Testis (tissue), 3 donors: ENCODE data around the gene HOMER2. TPM values are rescaled to one million over a fixed set of nuclear protein-coding genes. Genes with fewer than 3 reads are reported as not detected.

Experiments
- DNase-seq: peaks from one replicate; pipeline ENCODE4 v3.0.0-alpha.2; 2019
- H3K27ac ChIP-seq, 2 donors: fragments of 200-600 bp; sonication (generic); one replicate each; pipeline ENCODE4 v1.5.1; 2019
- H3K27me3 ChIP-seq: fragments of 200-600 bp; sonication (generic); one replicate; pipeline ENCODE4 v1.5.1; 2019
- H3K36me3 ChIP-seq: fragments of 200-600 bp; sonication (generic); one replicate; pipeline ENCODE4 v1.5.1; 2017; ENCODE audit warnings: low read depth; ENCODE audit errors: missing control alignments
- H3K4me1 ChIP-seq: fragments of 200-600 bp; sonication (generic); one replicate; pipeline ENCODE4 v1.5.1; 2019
- H3K4me3 ChIP-seq, 2 donors: fragments of 200-600 bp; sonication (generic); one replicate each; pipeline ENCODE4 v1.5.1; 2017 to 2019
- H3K9me3 ChIP-seq: fragments of 200-600 bp; sonication (generic); one replicate; pipeline ENCODE4 v1.5.1; 2017
- CTCF ChIP-seq, 3 experiments: fragments of 450-650 bp in 2 of 3; fragments of 200-600 bp in 1 of 3; sonication (generic) in 1 of 3; IDR thresholded peaks; one replicate each; pipeline ENCODE4 v1.5.1; 2016 to 2019; ENCODE audit warnings: antibody characterized with exemption in 3 of 3, mild to moderate bottlenecking in 2 of 3, moderate library complexity in 1 of 3
- POLR2A ChIP-seq: fragments of 450-650 bp; IDR thresholded peaks from one replicate; pipeline ENCODE4 v1.6.1; 2017; ENCODE audit warnings: antibody characterized with exemption, mild to moderate bottlenecking, moderate library complexity
- WGBS, 2 donors: methylation state at CpG; one replicate each; pipeline ENCODE4 v1.1.5; 2018; 5-methylcytosine and 5-hydroxymethylcytosine counted together
- intact Hi-C: fragments of 100-400 bp; cut with DNase I; formaldehyde crosslinking; loops from one replicate; pipeline ENCODE4 v1.15.1; 2023; ENCODE audit warnings: low total_unique reads
- polyA plus RNA-seq: library from polyadenylated mRNA; stranded (reverse); fragments of 350-450 nt; fragmentation: Illumina TruSeq; extraction: RNeasy Lipid Tissue Mini Kit (QIAGEN cat#74804); gene quantifications from one replicate; pipeline ENCODE4 v1.2.3, GENCODE V29; 2014; ENCODE audit warnings: low read depth, low replicate concordance; ENCODE audit not compliant: insufficient read depth
- total RNA-seq, 2 donors: library from RNA; depleted of rRNA; stranded (reverse); fragments of >200 nt; gene quantifications; one replicate each; pipeline ENCODE4 v1.2.3, GENCODE V29; 2016

Gene HOMER2
- total and polyA plus RNA-seq, 3 donors from 2014 or later: 18.7 to 40.5 (median 38.5) TPM

- WGBS, 2 donors: 68 to 75% methylated on average over 4 of the region's 4 CpGs
- no peaks in the 10 kb centered on the region for H3K4me1 ChIP-seq
- no peak for DNase-seq
- intact Hi-C loops: no loop called here
- H3K4me3 ChIP-seq: no peak overlapping the region
- H3K9me3 ChIP-seq: no peaks in the 10 kb centered on the region
- no peaks in the 10 kb centered on the region for H3K36me3 ChIP-seq
- no peaks in the 10 kb centered on the region for H3K27me3 ChIP-seq
- H3K27ac ChIP-seq: no peak overlapping the region
- TF ChIP-seq CTCF (IDR thresholded peaks at IDR 0.05) (no peak), POLR2A (no peak)
Measured at GRCh38 chr15:82936966-82937711, 15.4 kb downstream of the HOMER2 start.

- H3K27ac ChIP-seq: no peak overlapping the region
- no peaks in the 10 kb centered on the region for H3K36me3 ChIP-seq
- no peaks in the 10 kb centered on the region for H3K27me3 ChIP-seq
- no peaks in the 10 kb centered on the region for H3K4me1 ChIP-seq
- TF ChIP-seq CTCF (IDR thresholded peaks at IDR 0.05) (no peak), POLR2A (no peak)
- intact Hi-C loops: no loop called here
- H3K9me3 ChIP-seq: no peaks in the 10 kb centered on the region
- DNase-seq: no peak
- WGBS, 2 donors: 73 to 78% methylated on average over 1 of the region's 1 CpG
- H3K4me3 ChIP-seq: no peak overlapping the region
Measured at GRCh38 chr15:82935382-82935781, 17.1 kb downstream of the HOMER2 start.

GRCh38 chr15:82934100-82934880, 18.2 kb downstream of the HOMER2 start:
- 81 to 82% methylated on average over 15 of the region's 15 CpGs for WGBS, 2 donors
- intact Hi-C loops: no loop called here
- H3K27ac ChIP-seq: no peak overlapping the region
- no peaks in the 10 kb centered on the region for H3K27me3 ChIP-seq
- no peak for DNase-seq
- no peaks in the 10 kb centered on the region for H3K9me3 ChIP-seq
- TF ChIP-seq CTCF (IDR thresholded peaks at IDR 0.05) (no peak), POLR2A (no peak)
- no peaks in the 10 kb centered on the region for H3K4me1 ChIP-seq
- no peaks in the 10 kb centered on the region for H3K36me3 ChIP-seq
- H3K4me3 ChIP-seq: no peak overlapping the region

GRCh38 chr15:82933576-82933975, 18.9 kb downstream of the HOMER2 start:
- no peak for DNase-seq
- no peaks in the 10 kb centered on the region for H3K36me3 ChIP-seq
- intact Hi-C loops: no loop called here
- H3K9me3 ChIP-seq: no peaks in the 10 kb centered on the region
- no peaks in the 10 kb centered on the region for H3K4me1 ChIP-seq
- WGBS, 2 donors: 79 to 84% methylated on average over 6 of the region's 6 CpGs
- H3K27me3 ChIP-seq: no peaks in the 10 kb centered on the region
- no peak overlapping the region for H3K4me3 ChIP-seq
- TF ChIP-seq POLR2A (no peak), CTCF (IDR thresholded peaks at IDR 0.05) (no peak)
- H3K27ac ChIP-seq: no peak overlapping the region
